Smooth muscle cell (in vitro differentiated cells): ENCODE measurements around the gene HSPA14. TPM values are rescaled to one million over a fixed set of nuclear protein-coding genes. Genes with fewer than 3 reads are reported as not detected.

ENCODE experiments used
- DNase-seq: peaks from one replicate; lab custom pipeline; 2025; ENCODE audit not compliant: unreplicated experiment; lab: John Stamatoyannopoulos, UW
- H2AFZ ChIP-seq: fragments of 200-600 bp; sonication (generic); 2 replicates; pipeline ENCODE4 v1.6.0; 2016; ENCODE audit warnings: antibody characterized with exemption, low read depth, mild to moderate bottlenecking
- H3F3A ChIP-seq: fragments of 200-600 bp; sonication (generic); 2 replicates; pipeline ENCODE4 v1.6.0; 2017; ENCODE audit warnings: antibody characterized with exemption, low read depth
- H3K27ac ChIP-seq: fragments of 200-600 bp; sonication (generic); 2 replicates; pipeline ENCODE4 v1.5.1; 2016; ENCODE audit warnings: low read depth, mild to moderate bottlenecking
- H3K27me3 ChIP-seq: fragments of 200-600 bp; sonication (generic); 2 replicates; pipeline ENCODE4 v1.6.1; 2016; ENCODE audit warnings: low read depth, mild to moderate bottlenecking
- H3K36me3 ChIP-seq: fragments of 200-600 bp; sonication (generic); 2 replicates; pipeline ENCODE4 v1.5.1; 2016; ENCODE audit warnings: low read depth
- H3K4me1 ChIP-seq: fragments of 200-600 bp; sonication (generic); 2 replicates; pipeline ENCODE4 v1.5.1; 2016; ENCODE audit warnings: low read depth
- H3K4me2 ChIP-seq: fragments of 200-600 bp; sonication (generic); 2 replicates; pipeline ENCODE4 v1.6.0; 2016; ENCODE audit warnings: mild to moderate bottlenecking
- H3K4me3 ChIP-seq: fragments of 200-600 bp; sonication (generic); 2 replicates; pipeline ENCODE4 v1.5.1; 2016; ENCODE audit warnings: mild to moderate bottlenecking
- H3K79me2 ChIP-seq: fragments of 200-600 bp; sonication (generic); 2 replicates; pipeline ENCODE4 v1.6.0; 2016; ENCODE audit warnings: low read depth, mild to moderate bottlenecking
- H3K9ac ChIP-seq: fragments of 200-600 bp; sonication (generic); 2 replicates; pipeline ENCODE4 v1.6.0; 2016; ENCODE audit warnings: low read depth
- H3K9me3 ChIP-seq: fragments of 200-600 bp; sonication (generic); replicated peaks from 2 replicates; pipeline ENCODE4 v1.5.1; 2016; ENCODE audit warnings: low read depth
- H4K20me1 ChIP-seq: fragments of 200-600 bp; sonication (generic); 2 replicates; pipeline ENCODE4 v1.6.0; 2016; ENCODE audit warnings: low read depth
- WGBS: methylation state at CpG from one replicate; pipeline ENCODE4 v1.1.7; 2016; ENCODE audit warnings: low lambda C conversion rate; 5-methylcytosine and 5-hydroxymethylcytosine counted together
- polyA plus RNA-seq: library from polyadenylated mRNA; unstranded; fragments of >200 nt; fragmentation: Nextera tagmentation; extraction: Ambion mirVana; gene quantifications from 2 replicates; pipeline ENCODE4 v1.2.1, GENCODE V29; 2016
- total RNA-seq: library from RNA; depleted of rRNA; stranded (reverse); fragments of >200 nt; gene quantifications from 2 replicates; pipeline ENCODE4 v1.2.3, GENCODE V29; 2014
- TF ChIP-seq, protein P1 (sequence below): fragments of 200-600 bp; sonication (generic); IDR thresholded peaks from 2 replicates; pipeline ENCODE4 v1.5.1; 2017; ENCODE audit warnings: borderline replicate concordance, mild to moderate bottlenecking, antibody characterized with exemption; ENCODE audit not compliant: insufficient read depth, poor library complexity, severe bottlenecking

Gene HSPA14
- total and polyA plus RNA-seq, 2 experiments from 2014 or later: 9.9 to 18.6 TPM

DNA sequence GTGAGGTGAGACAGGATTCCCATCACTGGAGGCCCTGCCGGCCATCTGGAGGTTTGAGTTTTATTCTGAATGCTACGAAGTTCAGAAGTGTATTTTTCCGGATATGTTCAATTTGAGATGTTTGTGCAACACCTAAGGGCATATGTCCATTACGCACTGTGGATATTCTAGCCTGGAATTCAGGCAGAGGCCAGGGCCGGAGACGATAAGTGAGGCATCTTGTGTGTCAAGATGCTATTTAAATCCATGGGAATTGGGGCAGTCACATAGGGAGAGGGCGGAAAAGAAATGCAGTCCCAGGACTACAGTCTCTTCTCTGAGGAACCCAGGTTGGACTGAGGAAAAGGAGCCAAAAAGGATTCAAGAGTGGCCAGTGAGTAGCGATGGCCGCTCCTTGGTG, 38.7 kb downstream of the HSPA14 start:
- H3K27me3 ChIP-seq: no peaks in the 10 kb centered on the region
- TF ChIP-seq, protein P1, sequence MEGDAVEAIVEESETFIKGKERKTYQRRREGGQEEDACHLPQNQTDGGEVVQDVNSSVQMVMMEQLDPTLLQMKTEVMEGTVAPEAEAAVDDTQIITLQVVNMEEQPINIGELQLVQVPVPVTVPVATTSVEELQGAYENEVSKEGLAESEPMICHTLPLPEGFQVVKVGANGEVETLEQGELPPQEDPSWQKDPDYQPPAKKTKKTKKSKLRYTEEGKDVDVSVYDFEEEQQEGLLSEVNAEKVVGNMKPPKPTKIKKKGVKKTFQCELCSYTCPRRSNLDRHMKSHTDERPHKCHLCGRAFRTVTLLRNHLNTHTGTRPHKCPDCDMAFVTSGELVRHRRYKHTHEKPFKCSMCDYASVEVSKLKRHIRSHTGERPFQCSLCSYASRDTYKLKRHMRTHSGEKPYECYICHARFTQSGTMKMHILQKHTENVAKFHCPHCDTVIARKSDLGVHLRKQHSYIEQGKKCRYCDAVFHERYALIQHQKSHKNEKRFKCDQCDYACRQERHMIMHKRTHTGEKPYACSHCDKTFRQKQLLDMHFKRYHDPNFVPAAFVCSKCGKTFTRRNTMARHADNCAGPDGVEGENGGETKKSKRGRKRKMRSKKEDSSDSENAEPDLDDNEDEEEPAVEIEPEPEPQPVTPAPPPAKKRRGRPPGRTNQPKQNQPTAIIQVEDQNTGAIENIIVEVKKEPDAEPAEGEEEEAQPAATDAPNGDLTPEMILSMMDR: no peak
- H3K9ac ChIP-seq: no peak overlapping the region
- DNase-seq: no peak
- no peaks in the 10 kb centered on the region for H3F3A ChIP-seq
- H3K27ac ChIP-seq: no peak overlapping the region
- H3K4me1 ChIP-seq: peaks cover 28% of the 10 kb centered on the region
- peaks cover 9% of the 10 kb centered on the region for H4K20me1 ChIP-seq
- WGBS: 94% methylated on average over 9 of the region's 9 CpGs
- no peak overlapping the region for H3K4me3 ChIP-seq
- H3K79me2 ChIP-seq: peaks cover 34% of the 10 kb centered on the region
- H3K4me2 ChIP-seq: peak overlapping the region; percentile 99
- no peaks in the 10 kb centered on the region for H3K36me3 ChIP-seq
- H2AFZ ChIP-seq: no peak overlapping the region
- no peaks in the 10 kb centered on the region for H3K9me3 ChIP-seq

DNA sequence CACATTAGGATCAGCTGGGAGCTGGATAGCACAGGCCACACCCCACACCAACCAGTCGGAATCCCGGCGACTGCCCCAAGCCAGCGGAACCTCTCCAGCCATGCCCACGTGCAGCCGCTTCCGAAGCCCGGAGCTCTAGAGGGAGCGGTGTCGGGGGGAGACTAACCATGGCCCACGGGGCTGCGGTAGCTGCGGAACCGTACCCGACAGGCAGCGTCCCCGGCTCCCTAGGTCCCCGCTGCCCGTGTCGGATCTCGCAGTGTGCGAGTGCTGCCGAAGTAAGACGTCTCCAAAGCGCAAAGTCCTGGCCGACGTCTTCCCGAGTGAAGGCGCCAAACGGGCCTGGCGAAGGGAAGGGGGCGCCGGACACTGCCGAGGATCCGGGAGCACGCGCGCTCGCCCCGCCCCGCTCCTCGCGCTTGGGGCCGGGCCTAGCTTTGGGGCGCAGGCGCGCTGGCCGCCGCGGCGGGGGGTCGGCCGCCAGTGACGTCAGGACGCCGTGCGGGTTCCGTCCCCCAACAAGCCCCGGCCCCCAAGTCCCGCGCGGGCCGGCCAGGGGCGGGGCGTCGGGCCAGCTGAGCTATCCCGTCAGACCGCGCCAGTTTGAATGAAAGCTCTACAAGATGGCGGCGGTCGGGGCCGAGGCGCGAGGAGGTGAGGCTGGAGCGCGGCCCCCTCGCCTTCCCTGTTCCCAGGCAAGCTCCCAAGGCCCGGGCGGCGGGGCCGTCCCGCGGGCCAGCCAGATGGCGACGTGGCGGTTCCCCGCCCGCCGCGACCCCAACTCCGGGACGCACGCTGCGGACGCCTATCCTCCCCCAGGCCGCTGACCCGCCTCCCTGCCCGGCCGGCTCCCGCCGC, 40.4 kb downstream of the HSPA14 start, which contains the start of gene SUV39H2:
Gene SUV39H2, plus strand, starts transcription at position 601 of the 858 bp plus-strand sequence. Its CDS starts 23 bp downstream, at position 624.
- H2AFZ ChIP-seq: peak within 1 kb of the TSS; percentile 88
- peak within 1 kb of the TSS; percentile 99 for H3K4me2 ChIP-seq
- no peaks in the 10 kb centered on the region for H3F3A ChIP-seq
- no peaks in the 10 kb centered on the region for H3K27me3 ChIP-seq
- H3K27ac ChIP-seq: peak within 1 kb of the TSS; percentile 85
- peaks cover 47% of the 10 kb centered on the region for H3K79me2 ChIP-seq
- TF ChIP-seq, protein P1: no peak
- WGBS: under 1% methylated on average over 51 of the region's 102 CpGs
- peaks cover 9% of the 10 kb centered on the region for H4K20me1 ChIP-seq
- peak within 1 kb of the TSS; percentile 70 for H3K4me3 ChIP-seq
- no peaks in the 10 kb centered on the region for H3K9me3 ChIP-seq
- H3K9ac ChIP-seq: peak within 1 kb of the TSS; percentile 90
- DNase-seq: peak; percentile 91
- H3K4me1 ChIP-seq: peaks cover 28% of the 10 kb centered on the region
- H3K36me3 ChIP-seq: no peaks in the 10 kb centered on the region

GRCh38 chr10:14879124-14879927, 41.2 kb downstream of the HSPA14 start:
- Histone ChIP-seq H3K9me3 (no peaks in the 10 kb centered on the region), H4K20me1 (peaks cover 9% of the 10 kb centered on the region), H3K36me3 (no peaks in the 10 kb centered on the region), H3K9ac (peak overlapping the region; percentile 90), H3K27me3 (no peaks in the 10 kb centered on the region), H3K4me2 (peak overlapping the region; percentile 99), H3K4me3 (peak overlapping the region; percentile 70), H2AFZ (peak overlapping the region; percentile 88), H3F3A (no peaks in the 10 kb centered on the region), H3K4me1 (peaks cover 28% of the 10 kb centered on the region), H3K27ac (peak overlapping the region; percentile 85), H3K79me2 (peaks cover 55% of the 10 kb centered on the region)
- DNase-seq: peak; percentile 38
- TF ChIP-seq, protein P1: no peak
- under 1% methylated on average over 60 of the region's 60 CpGs for WGBS
